ENCODE results near the gene ADGRA3.

DNA sequence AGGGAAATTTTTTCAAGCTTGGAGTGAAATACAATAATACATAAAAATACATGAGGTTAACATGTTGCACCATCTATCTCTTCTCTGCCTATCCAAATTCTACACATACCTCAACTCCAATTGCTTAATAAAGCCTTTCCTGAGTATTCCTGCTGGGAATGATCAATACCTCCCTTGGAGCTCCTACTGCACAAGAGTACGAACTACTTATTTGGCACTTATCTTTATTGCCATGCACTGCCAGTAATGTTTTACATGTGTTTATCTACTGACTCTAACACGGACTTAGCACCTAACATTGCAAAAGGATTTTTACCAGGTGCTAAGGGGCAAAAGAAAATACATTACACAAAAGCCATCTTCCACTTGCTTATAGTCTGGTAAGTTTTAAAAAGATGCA, 80.2 kb downstream of the ADGRA3 start:
- TF ChIP-seq, protein P1, sequence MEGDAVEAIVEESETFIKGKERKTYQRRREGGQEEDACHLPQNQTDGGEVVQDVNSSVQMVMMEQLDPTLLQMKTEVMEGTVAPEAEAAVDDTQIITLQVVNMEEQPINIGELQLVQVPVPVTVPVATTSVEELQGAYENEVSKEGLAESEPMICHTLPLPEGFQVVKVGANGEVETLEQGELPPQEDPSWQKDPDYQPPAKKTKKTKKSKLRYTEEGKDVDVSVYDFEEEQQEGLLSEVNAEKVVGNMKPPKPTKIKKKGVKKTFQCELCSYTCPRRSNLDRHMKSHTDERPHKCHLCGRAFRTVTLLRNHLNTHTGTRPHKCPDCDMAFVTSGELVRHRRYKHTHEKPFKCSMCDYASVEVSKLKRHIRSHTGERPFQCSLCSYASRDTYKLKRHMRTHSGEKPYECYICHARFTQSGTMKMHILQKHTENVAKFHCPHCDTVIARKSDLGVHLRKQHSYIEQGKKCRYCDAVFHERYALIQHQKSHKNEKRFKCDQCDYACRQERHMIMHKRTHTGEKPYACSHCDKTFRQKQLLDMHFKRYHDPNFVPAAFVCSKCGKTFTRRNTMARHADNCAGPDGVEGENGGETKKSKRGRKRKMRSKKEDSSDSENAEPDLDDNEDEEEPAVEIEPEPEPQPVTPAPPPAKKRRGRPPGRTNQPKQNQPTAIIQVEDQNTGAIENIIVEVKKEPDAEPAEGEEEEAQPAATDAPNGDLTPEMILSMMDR (IDR thresholded peaks at IDR 0.05; ENCODE audit: insufficient read depth, low read length), result no peak
- no peak for TF ChIP-seq GABPA (IDR thresholded peaks at IDR 0.05; ENCODE audit: low read depth)
- TF ChIP-seq, protein P2, sequence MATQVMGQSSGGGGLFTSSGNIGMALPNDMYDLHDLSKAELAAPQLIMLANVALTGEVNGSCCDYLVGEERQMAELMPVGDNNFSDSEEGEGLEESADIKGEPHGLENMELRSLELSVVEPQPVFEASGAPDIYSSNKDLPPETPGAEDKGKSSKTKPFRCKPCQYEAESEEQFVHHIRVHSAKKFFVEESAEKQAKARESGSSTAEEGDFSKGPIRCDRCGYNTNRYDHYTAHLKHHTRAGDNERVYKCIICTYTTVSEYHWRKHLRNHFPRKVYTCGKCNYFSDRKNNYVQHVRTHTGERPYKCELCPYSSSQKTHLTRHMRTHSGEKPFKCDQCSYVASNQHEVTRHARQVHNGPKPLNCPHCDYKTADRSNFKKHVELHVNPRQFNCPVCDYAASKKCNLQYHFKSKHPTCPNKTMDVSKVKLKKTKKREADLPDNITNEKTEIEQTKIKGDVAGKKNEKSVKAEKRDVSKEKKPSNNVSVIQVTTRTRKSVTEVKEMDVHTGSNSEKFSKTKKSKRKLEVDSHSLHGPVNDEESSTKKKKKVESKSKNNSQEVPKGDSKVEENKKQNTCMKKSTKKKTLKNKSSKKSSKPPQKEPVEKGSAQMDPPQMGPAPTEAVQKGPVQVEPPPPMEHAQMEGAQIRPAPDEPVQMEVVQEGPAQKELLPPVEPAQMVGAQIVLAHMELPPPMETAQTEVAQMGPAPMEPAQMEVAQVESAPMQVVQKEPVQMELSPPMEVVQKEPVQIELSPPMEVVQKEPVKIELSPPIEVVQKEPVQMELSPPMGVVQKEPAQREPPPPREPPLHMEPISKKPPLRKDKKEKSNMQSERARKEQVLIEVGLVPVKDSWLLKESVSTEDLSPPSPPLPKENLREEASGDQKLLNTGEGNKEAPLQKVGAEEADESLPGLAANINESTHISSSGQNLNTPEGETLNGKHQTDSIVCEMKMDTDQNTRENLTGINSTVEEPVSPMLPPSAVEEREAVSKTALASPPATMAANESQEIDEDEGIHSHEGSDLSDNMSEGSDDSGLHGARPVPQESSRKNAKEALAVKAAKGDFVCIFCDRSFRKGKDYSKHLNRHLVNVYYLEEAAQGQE (IDR thresholded peaks at IDR 0.05; ENCODE audit: insufficient replicate concordance, low read depth), result no peak
